ENCODE results near the gene FSTL4.

Gene FSTL4

GRCh38 chr5:133154274-133155075 is 457.9 kb downstream of the FSTL4 start:
- ChIA-PET CTCF (no interaction called here), POLR2A (no interaction called here)
- TF ChIP-seq CTCF (IDR thresholded peaks at IDR 0.05; ENCODE audit: insufficient read depth, low read length, missing control alignments), result no peak
- no peak overlapping the region for H3K4me3 ChIP-seq (ENCODE audit: low read depth, low read length)
- DNase-seq (ENCODE audit: low read depth, low spot score), result no peak

- POLR2A ChIA-PET, result no interaction called here
- no peak for DNase-seq (ENCODE audit: low read depth, low spot score)
Observed at GRCh38 chr5:133150909-133151544, 461.3 kb downstream of the FSTL4 start.

GRCh38 chr5:133149345-133149744 is 463.0 kb downstream of the FSTL4 start:
- no peak for DNase-seq (ENCODE audit: low read depth, low spot score)
- no peak for TF ChIP-seq CTCF (IDR thresholded peaks at IDR 0.05; ENCODE audit: insufficient read depth, low read length, missing control alignments)
- H3K4me3 ChIP-seq (ENCODE audit: low read depth, low read length), result no peak overlapping the region
- ChIA-PET CTCF (no interaction called here), POLR2A (no interaction called here)

More at GRCh38 chr5:133150909-133151544, 461.3 kb downstream of the FSTL4 start:
- H3K4me3 ChIP-seq (ENCODE audit: low read depth, low read length), result no peak overlapping the region
- CTCF ChIA-PET, result no interaction called here
- no peak for TF ChIP-seq CTCF (IDR thresholded peaks at IDR 0.05; ENCODE audit: insufficient read depth, low read length, missing control alignments)

- no peak for TF ChIP-seq CTCF (IDR thresholded peaks at IDR 0.05; ENCODE audit: insufficient read depth, low read length, missing control alignments)
- POLR2A ChIA-PET, result no interaction called here
- no peak for DNase-seq (ENCODE audit: low read depth, low spot score)
- CTCF ChIA-PET, result no interaction called here
- no peak overlapping the region for H3K4me3 ChIP-seq (ENCODE audit: low read depth, low read length)
Observed at GRCh38 chr5:133147815-133148567, 464.4 kb downstream of the FSTL4 start.

GRCh38 chr5:133147411-133147810 is 464.9 kb downstream of the FSTL4 start:
- no peak overlapping the region for H3K4me3 ChIP-seq (ENCODE audit: low read depth, low read length)
- ChIA-PET POLR2A (no interaction called here), CTCF (no interaction called here)
- DNase-seq (ENCODE audit: low read depth, low spot score), result no peak
- no peak for TF ChIP-seq CTCF (IDR thresholded peaks at IDR 0.05; ENCODE audit: insufficient read depth, low read length, missing control alignments)
